GM12873 (cell line): Measurements from ENCODE around the gene GLYATL3.

Experiments
- TF ChIP-seq, protein P1 (sequence below): IDR thresholded peaks from 2 replicates; pipeline ENCODE4 v1.5.1; 2012; ENCODE audit warnings: low read depth, mild to moderate bottlenecking, moderate library complexity, low read length, control low read depth; ENCODE audit not compliant: insufficient read depth; ENCODE audit errors: missing control alignments

The GLYATL3 gene

GRCh38 chr6:49499623-49500022, at the start of gene GLYATL3:
Gene GLYATL3, plus strand, starts transcription at chr6:49499923. Its CDS starts 12,068 bp downstream, at chr6:49511991.
- TF ChIP-seq, protein P1, sequence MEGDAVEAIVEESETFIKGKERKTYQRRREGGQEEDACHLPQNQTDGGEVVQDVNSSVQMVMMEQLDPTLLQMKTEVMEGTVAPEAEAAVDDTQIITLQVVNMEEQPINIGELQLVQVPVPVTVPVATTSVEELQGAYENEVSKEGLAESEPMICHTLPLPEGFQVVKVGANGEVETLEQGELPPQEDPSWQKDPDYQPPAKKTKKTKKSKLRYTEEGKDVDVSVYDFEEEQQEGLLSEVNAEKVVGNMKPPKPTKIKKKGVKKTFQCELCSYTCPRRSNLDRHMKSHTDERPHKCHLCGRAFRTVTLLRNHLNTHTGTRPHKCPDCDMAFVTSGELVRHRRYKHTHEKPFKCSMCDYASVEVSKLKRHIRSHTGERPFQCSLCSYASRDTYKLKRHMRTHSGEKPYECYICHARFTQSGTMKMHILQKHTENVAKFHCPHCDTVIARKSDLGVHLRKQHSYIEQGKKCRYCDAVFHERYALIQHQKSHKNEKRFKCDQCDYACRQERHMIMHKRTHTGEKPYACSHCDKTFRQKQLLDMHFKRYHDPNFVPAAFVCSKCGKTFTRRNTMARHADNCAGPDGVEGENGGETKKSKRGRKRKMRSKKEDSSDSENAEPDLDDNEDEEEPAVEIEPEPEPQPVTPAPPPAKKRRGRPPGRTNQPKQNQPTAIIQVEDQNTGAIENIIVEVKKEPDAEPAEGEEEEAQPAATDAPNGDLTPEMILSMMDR: no peak

DNA sequence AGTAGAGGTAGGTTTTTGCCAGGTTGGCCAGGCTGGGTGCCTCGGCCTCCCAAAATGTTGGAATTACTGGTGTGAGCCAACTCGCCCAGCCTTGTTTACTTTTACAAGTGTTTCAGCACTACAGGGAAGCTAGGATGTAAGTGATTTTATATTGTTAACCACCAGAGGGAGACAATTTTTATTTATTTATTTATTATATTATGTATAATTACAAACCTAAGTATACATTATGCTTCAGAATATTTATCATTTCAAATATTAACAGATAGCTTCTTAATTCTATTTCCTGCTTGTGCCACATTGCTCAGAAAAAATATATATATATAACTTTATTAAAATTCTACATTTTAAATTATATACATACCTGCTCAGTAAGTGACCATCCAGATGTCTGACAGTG, 46.5 kb upstream of the GLYATL3 start:
- TF ChIP-seq, protein P1: no peak

DNA sequence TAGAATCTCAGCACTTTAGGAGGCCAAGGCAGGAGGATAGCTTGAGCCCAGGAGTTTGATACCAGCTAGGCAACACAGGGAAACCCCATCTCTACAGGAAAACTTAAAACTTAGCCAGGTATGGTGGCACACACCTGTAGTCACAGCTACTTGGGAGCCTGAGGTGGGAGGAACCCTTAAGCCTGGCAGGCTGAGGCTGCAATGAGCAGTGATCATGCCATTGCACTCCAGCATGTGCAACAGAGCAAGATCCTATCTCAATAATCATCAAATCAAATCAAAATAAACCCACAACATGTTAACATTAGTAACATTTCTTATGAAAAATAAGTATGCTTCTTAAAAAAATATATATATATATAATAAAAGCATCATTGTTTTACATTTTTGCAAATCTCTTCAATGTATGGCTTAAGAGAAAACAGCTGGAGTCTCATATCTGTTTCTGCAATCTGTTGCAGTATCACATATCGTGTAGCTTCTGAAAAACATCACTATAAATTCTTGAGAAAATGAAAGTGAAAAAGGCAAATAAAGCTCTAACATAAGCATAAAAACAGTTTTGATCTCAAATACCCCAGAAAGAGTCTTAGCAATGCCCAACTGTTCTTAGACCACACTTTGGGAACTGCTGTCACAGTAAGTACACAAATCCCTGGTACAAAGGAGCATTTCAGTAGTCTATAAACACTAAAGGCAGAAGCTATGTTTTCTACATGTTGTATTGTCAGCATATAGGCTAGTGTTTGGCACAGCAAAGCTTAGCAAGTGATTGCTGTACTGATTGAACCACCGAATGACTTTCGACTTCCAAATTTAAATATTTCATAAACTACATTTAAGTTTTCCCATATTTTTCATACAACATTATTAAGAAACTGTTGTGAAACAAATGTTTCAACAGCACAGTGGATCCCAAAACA, 44.7 kb upstream of the GLYATL3 start:
- TF ChIP-seq, protein P1: no peak

GRCh38 chr6:49457771-49458170, 42.0 kb upstream of the GLYATL3 start:
- TF ChIP-seq, protein P1: no peak

GRCh38 chr6:49462071-49462470, 37.7 kb upstream of the GLYATL3 start:
- TF ChIP-seq, protein P1: no peak

DNA sequence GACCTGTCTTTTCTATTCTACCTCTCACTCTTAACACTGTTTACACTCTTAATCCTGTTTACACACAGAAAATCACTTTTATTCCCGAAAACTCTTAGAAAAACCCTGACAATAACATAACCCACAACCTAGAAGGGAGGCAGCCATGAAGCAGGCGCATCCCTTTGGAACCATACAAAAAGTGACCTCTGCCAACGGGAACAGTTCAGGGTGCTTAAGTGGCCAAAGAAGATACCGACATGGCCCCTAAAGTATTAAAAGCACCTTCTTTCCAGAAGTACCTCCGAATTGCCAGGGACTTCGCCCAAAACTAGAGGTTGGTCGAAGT, 37.2 kb upstream of the GLYATL3 start:
- TF ChIP-seq, protein P1: no peak

DNA sequence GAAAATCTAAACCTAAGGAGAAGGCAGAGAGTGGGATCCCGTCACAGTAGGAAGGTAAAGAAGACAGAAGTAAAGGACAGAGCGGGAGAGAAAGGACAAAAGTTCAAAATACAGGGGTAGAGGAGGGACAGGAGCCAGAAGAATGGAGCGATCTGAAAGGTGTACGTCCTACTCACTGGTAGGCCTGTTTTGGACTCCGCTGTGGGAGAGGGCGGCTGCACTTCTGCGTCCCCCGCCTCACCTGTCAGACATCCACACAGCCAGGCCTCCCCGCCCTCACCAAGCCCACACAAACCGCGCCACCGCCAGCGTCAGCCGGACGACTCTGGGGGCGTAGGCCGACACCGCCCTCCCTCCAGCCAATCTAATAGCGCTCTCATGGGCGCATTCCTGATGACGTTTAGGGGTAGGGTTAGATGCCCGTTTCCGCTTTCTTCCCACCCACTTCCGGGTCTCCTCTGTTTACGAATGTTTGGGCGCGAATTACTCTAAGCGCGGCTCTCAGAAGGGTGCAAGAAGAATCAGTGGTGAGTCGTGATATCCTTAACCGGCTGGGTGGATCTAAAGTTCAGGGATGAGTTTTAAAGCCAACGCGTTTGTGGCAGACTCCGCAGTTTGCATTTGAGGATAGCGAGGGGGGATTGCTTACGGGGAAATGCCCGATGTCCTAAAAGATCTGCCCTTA, 36.7 kb upstream of the GLYATL3 start, which contains the start of the genes CENPQ and MMUT:
Gene CENPQ, plus strand, starts transcription at position 444 of the 685 bp plus-strand sequence. CDS start 6,807 bp downstream, outside the sequence.
Gene MMUT, minus strand, starts transcription at position 327 of the 685 bp plus-strand sequence. CDS start 3,787 bp downstream, outside the sequence.
- TF ChIP-seq, protein P1: no peak
